ENCODE measurements around the gene MAPKAPK3. TPM values are rescaled to one million over a fixed set of nuclear protein-coding genes. Genes with fewer than 3 reads are reported as not detected.

The MAPKAPK3 gene
- total RNA-seq, 1 donor from 2014 or later, result 10.7 TPM

DNA sequence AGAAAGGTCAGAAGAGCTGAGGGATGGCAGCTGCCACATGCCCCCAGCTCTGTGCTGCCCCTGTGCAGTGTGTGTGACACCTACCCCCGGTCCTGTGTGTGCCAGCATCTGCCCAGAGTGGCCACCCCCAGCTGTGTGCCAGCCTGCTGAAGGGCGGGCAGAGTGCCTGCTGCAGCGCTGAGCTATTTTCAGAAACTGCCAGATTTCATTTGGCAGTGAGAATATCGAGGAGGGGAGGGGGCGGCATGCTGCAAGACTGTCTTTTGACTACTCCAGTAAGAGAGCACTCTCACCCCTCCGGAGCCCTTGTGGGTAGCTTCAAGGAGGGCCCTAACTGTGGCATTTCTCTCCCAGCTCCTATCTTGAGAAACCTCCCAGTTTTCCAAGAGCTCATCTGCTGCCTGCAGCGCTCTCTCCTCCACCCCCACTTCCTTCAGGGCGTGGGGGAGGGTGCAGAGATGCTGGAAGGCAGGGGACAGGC, 32.5 kb downstream of the MAPKAPK3 start:
- peak overlapping the region; percentile 25 for H3K4me3 Mint-ChIP-seq (ENCODE audit: unreplicated experiment)
- H3K27me3 Mint-ChIP-seq (ENCODE audit: unreplicated experiment), result peaks cover 5% of the 10 kb centered on the region
- peaks cover 27% of the 10 kb centered on the region for H3K4me1 Mint-ChIP-seq (ENCODE audit: low read depth, unreplicated experiment)
- DNase-seq, result no peak
- peaks cover 2% of the 10 kb centered on the region for H3K9me3 Mint-ChIP-seq (ENCODE audit: unreplicated experiment)
- peak overlapping the region; percentile 95 for H3K27ac Mint-ChIP-seq (ENCODE audit: unreplicated experiment)
- H3K36me3 Mint-ChIP-seq (ENCODE audit: unreplicated experiment), result no peaks in the 10 kb centered on the region
- TF ChIP-seq, protein P1, sequence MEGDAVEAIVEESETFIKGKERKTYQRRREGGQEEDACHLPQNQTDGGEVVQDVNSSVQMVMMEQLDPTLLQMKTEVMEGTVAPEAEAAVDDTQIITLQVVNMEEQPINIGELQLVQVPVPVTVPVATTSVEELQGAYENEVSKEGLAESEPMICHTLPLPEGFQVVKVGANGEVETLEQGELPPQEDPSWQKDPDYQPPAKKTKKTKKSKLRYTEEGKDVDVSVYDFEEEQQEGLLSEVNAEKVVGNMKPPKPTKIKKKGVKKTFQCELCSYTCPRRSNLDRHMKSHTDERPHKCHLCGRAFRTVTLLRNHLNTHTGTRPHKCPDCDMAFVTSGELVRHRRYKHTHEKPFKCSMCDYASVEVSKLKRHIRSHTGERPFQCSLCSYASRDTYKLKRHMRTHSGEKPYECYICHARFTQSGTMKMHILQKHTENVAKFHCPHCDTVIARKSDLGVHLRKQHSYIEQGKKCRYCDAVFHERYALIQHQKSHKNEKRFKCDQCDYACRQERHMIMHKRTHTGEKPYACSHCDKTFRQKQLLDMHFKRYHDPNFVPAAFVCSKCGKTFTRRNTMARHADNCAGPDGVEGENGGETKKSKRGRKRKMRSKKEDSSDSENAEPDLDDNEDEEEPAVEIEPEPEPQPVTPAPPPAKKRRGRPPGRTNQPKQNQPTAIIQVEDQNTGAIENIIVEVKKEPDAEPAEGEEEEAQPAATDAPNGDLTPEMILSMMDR (IDR thresholded peaks at IDR 0.05; ENCODE audit: partially characterized antibody, unreplicated experiment), result no peak

DNA sequence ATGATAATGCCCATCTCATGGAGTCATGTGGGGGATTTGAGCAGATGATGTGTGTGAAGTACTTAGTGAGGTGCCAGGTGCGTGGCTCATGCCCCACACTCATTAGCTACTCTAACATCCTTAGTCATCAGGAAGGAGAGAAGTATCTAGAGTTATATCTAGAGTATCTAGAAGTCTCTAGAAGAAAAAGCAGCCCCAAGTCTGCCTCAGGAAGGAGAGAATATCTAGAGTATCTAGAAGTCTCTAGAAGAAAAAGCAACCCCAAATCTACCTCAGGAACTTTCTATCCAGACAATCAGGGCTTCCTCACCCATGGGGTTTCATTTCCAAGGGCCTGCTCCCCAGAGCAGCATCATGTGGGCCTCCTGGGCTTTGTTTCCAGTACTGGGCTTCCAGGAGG, 33.1 kb downstream of the MAPKAPK3 start:
- no peaks in the 10 kb centered on the region for H3K36me3 Mint-ChIP-seq (ENCODE audit: unreplicated experiment)
- no peak overlapping the region for H3K4me3 Mint-ChIP-seq (ENCODE audit: unreplicated experiment)
- H3K4me1 Mint-ChIP-seq (ENCODE audit: low read depth, unreplicated experiment), result peaks cover 27% of the 10 kb centered on the region
- H3K9me3 Mint-ChIP-seq (ENCODE audit: unreplicated experiment), result peaks cover 2% of the 10 kb centered on the region
- TF ChIP-seq, protein P1 (IDR thresholded peaks at IDR 0.05; ENCODE audit: partially characterized antibody, unreplicated experiment), result no peak
- DNase-seq, result no peak
- H3K27ac Mint-ChIP-seq (ENCODE audit: unreplicated experiment), result no peak overlapping the region
- peaks cover 10% of the 10 kb centered on the region for H3K27me3 Mint-ChIP-seq (ENCODE audit: unreplicated experiment)

DNA sequence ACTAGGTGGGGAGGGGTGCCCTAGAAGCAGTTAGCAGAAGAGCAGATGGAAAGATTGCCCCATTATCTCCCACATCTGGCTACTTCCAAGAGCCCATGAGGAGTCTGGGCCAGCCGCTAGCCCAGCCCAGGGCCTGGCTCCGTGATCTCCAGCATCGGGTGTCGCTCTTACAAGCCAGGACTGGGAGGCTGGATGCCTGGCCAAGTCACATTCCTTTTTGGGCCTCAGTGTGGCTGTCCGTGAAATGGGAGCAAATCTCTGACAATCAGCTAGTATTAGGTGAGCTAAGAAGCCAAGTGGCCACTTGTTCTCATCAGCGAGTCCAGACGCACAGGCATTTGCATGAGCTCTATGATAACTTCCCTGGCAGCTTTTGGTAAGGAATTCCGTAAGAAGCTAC, 34.5 kb downstream of the MAPKAPK3 start:
- Mint-ChIP-seq H3K27ac (ENCODE audit: unreplicated experiment) (no peak overlapping the region), H3K4me3 (ENCODE audit: unreplicated experiment) (no peak overlapping the region), H3K4me1 (ENCODE audit: low read depth, unreplicated experiment) (peaks cover 27% of the 10 kb centered on the region), H3K36me3 (ENCODE audit: unreplicated experiment) (no peaks in the 10 kb centered on the region), H3K9me3 (ENCODE audit: unreplicated experiment) (peaks cover 2% of the 10 kb centered on the region), H3K27me3 (ENCODE audit: unreplicated experiment) (peaks cover 10% of the 10 kb centered on the region)
- TF ChIP-seq, protein P1 (IDR thresholded peaks at IDR 0.05; ENCODE audit: partially characterized antibody, unreplicated experiment), result no peak
- no peak for DNase-seq

DNA sequence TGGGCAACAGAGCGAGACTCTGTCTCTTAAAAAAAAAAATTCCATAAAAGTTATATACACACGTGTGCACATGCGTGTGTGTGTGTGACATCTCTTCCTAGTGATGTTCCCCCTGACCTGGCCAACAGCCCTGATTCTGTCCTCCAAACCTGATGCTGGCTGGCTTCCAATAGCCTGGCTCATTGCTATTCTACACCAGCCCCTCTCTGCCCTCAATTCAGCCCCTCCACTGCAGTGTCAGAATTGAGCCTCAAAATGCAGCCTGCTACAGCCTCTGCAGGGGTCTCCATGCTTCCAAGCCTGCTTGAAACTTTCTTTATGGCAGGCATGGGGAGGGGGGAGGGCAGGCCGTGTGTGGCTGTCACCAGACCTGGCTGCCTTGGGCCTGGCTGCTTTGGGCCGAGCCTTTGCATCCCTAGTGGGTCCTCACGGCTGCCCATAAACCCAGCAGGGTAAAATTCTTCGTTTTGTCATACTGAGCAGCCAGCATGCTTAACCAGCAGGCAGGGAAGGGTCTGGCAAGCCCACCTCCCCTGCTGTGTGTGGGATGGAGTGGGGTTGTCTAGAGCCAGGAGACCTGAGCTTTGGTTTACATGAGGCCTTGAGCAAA, 35.1 kb downstream of the MAPKAPK3 start:
- H3K9me3 Mint-ChIP-seq (ENCODE audit: unreplicated experiment), result peaks cover 2% of the 10 kb centered on the region
- peaks cover 4% of the 10 kb centered on the region for H3K36me3 Mint-ChIP-seq (ENCODE audit: unreplicated experiment)
- no peak for DNase-seq
- H3K4me1 Mint-ChIP-seq (ENCODE audit: low read depth, unreplicated experiment), result peaks cover 27% of the 10 kb centered on the region
- H3K27ac Mint-ChIP-seq (ENCODE audit: unreplicated experiment), result no peak overlapping the region
- TF ChIP-seq, protein P1 (IDR thresholded peaks at IDR 0.05; ENCODE audit: partially characterized antibody, unreplicated experiment), result no peak
- H3K27me3 Mint-ChIP-seq (ENCODE audit: unreplicated experiment), result peaks cover 11% of the 10 kb centered on the region
- peak overlapping the region; percentile 52 for H3K4me3 Mint-ChIP-seq (ENCODE audit: unreplicated experiment)

DNA sequence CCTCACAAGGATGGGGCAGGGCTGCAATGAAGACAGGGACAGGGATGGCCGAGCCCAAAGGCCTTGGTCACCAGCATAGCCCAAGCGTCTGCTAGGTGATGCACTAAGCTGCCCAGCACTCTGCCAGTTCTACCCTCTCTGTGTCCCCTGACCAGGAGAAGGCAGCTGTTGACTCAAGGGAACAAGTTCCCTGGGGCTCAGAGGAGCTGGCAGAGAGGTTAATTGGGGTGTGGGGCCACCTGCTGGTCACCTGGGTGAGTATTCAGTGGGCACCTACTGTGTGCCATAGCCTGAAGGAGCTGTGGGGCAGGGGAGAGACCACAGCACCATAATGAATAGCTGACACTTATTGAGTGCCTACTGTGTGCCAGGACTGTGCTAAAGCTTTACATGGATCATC, 35.8 kb downstream of the MAPKAPK3 start:
- H3K4me1 Mint-ChIP-seq (ENCODE audit: low read depth, unreplicated experiment), result peaks cover 22% of the 10 kb centered on the region
- H3K27me3 Mint-ChIP-seq (ENCODE audit: unreplicated experiment), result peaks cover 9% of the 10 kb centered on the region
- H3K27ac Mint-ChIP-seq (ENCODE audit: unreplicated experiment), result no peak overlapping the region
- peaks cover 4% of the 10 kb centered on the region for H3K36me3 Mint-ChIP-seq (ENCODE audit: unreplicated experiment)
- DNase-seq, result no peak
- no peak overlapping the region for H3K4me3 Mint-ChIP-seq (ENCODE audit: unreplicated experiment)
- TF ChIP-seq, protein P1 (IDR thresholded peaks at IDR 0.05; ENCODE audit: partially characterized antibody, unreplicated experiment), result no peak
- peaks cover 4% of the 10 kb centered on the region for H3K9me3 Mint-ChIP-seq (ENCODE audit: unreplicated experiment)

Data from glutamatergic neuron (in vitro differentiated cells).